C4-2B (cell line): Measurements from ENCODE around the gene KCNMA1.

Experiments used
- CTCF ChIP-seq: fragments of 450-650 bp; conservative IDR thresholded peaks from 2 replicates; pipeline ENCODE4 v1.5.1; 2017; ENCODE audit warnings: mild to moderate bottlenecking
- ZFX ChIP-seq: fragments of 450-650 bp; IDR thresholded peaks from 2 replicates; pipeline ENCODE4 v1.6.1; 2017

DNA sequence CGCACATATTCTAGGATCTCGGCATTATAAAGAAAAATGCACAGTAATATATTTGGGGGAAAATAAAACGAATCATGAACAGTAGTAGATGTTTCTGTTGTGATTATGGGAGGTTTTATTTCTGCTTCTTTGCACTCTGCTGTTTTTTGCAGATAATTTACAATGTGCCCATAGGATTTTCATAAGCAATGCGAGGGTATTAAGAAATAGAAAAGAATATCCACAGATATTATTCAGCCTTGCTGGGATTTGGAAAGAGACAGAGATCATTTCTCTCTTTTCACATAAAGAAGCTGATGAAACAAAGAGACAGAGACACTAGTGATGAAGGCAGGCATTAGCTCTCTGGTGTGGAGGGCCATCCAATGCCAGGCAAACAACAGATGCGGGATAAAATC is 158.6 kb downstream of the KCNMA1 start:
- no peak for TF ChIP-seq CTCF
- no peak for TF ChIP-seq ZFX
